CD4-positive, alpha-beta memory T cell (primary cell): ENCODE measurements around the gene RARRES1. TPM values are rescaled to one million over a fixed set of nuclear protein-coding genes. Genes with fewer than 3 reads are reported as not detected.

Source experiments
- CTCF ChIA-PET: fragments of 350-600 bp; sonication (Branson Sonifier 250); formaldehyde crosslinking; loops from one replicate; lab custom pipeline; 2021; ENCODE audit warnings: inconsistent platforms; ENCODE audit not compliant: partially characterized antibody; lab: Charles Lee
- POLR2A ChIA-PET: fragments of 350-600 bp; sonication (Branson Sonifier 250); formaldehyde crosslinking; loops from one replicate; lab custom pipeline; 2021; ENCODE audit not compliant: partially characterized antibody; lab: Charles Lee
- DNase-seq, 5 donors: peaks; one replicate each; pipeline versions ENCODE4 v3.0.0 to v3.0.0-alpha.2; 2020 to 2022; ENCODE audit warnings: mixed read lengths in 1 of 5
- H3K27ac ChIP-seq: one replicate; pipeline ENCODE4 v1.7.0; 2013; ENCODE audit warnings: low read depth, low read length
- H3K27me3 ChIP-seq: 2 replicates; pipeline ENCODE4 v1.7.0; 2013; ENCODE audit warnings: mild to moderate bottlenecking, low read length, moderate library complexity; ENCODE audit not compliant: insufficient read depth
- H3K36me3 ChIP-seq: 2 replicates; pipeline ENCODE4 v1.7.0; 2013; ENCODE audit warnings: mild to moderate bottlenecking, low read length, moderate library complexity; ENCODE audit not compliant: insufficient read depth
- H3K4me1 ChIP-seq: 2 replicates; pipeline ENCODE4 v1.7.0; 2013; ENCODE audit warnings: mild to moderate bottlenecking, low read length, moderate library complexity; ENCODE audit not compliant: insufficient read depth
- H3K4me3 ChIP-seq, 2 donors: one replicate each; pipeline ENCODE4 v1.7.0; 2013; ENCODE audit warnings: low read length in 2 of 2, mild to moderate bottlenecking in 1 of 2
- H3K9me3 ChIP-seq, 2 donors: one replicate each; pipeline ENCODE4 v1.7.0; 2013; ENCODE audit warnings: low read length in 2 of 2, control low read depth in 1 of 2; ENCODE audit not compliant: control insufficient read depth in 1 of 2
- H3K27ac Mint-ChIP-seq, 7 donors: one replicate each; pipeline ENCODE4 v1.8.0; 2020 to 2021; ENCODE audit warnings: mixed read lengths in 7 of 7, mild to moderate bottlenecking in 6 of 7, inconsistent platforms in 3 of 7, moderate library complexity in 3 of 7
- H3K27me3 Mint-ChIP-seq, 2 donors: one replicate each; pipeline ENCODE4 v1.8.0; 2020 to 2021; ENCODE audit warnings: mixed read lengths in 2 of 2
- H3K36me3 Mint-ChIP-seq, 2 donors: one replicate each; pipeline ENCODE4 v1.8.0; 2020 to 2021; ENCODE audit warnings: mixed read lengths in 2 of 2, inconsistent platforms in 1 of 2, mild to moderate bottlenecking in 1 of 2
- H3K4me1 Mint-ChIP-seq, 4 donors: one replicate each; pipeline ENCODE4 v1.8.0; 2020 to 2021; ENCODE audit warnings: mixed read lengths in 4 of 4, mild to moderate bottlenecking in 1 of 4
- H3K4me3 Mint-ChIP-seq, 8 donors: one replicate each; pipeline ENCODE4 v1.8.0; 2020 to 2021; ENCODE audit warnings: mixed read lengths in 8 of 8, mild to moderate bottlenecking in 7 of 8, moderate library complexity in 6 of 8, inconsistent platforms in 3 of 8
- H3K9me3 Mint-ChIP-seq, 8 donors: one replicate each; pipeline ENCODE4 v1.8.0; 2020 to 2021; ENCODE audit warnings: mixed read lengths in 8 of 8, mild to moderate bottlenecking in 5 of 8, inconsistent platforms in 3 of 8, moderate library complexity in 1 of 8
- intact Hi-C: fragments of 100-400 bp; cut with micrococcal nuclease; formaldehyde crosslinking; loops from one replicate; pipeline ENCODE4 v1.15.1; 2023
- polyA plus RNA-seq, 2 donors: library from polyadenylated mRNA; unstranded; fragments of 300-500 nt; fragmentation: Illumina TruSeq; gene quantifications; one replicate each; pipeline ENCODE4 v1.2.3, GENCODE V29; 2021
- total RNA-seq, 2 experiments: library from RNA; stranded (reverse); gene quantifications; one replicate each; pipeline ENCODE4 v1.2.3, GENCODE V29; 2021

Gene RARRES1
- total and polyA plus RNA-seq, 4 experiments from 2014 or later, result not detected

DNA sequence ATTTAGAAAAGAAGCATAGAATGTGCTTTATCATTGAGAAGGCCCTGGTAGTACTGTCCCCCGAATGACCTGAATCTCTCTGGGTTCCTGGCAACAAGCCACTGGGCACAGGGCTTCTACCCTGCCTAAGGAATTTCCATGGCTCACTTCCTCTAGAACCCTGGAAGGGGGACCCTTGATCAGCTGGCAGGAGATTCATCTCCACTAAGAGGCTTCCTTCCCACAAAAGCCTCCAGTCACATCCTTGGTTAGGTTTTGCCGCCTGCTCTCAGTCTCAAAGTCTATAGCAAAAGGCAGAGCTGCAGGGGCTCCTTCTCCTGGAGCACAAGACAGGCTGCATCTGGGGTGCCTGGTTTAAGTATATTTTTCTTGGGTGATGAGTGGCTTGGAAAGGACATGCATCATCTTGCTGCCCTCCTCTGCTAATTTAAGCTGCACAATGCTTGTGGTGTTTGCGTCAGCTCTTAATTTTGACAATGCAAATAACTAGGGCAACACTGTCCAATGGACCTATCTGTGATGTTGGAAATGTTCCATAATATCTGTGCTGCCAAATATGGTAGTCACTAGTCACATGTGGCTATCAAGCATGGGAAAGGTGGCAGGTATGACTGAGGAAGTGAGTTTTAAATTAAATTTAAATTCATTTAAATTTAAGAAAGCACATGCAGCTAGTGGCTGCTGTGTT, 33.4 kb upstream of the RARRES1 start:
- Mint-ChIP-seq H3K4me3 (no peak overlapping the region), H3K36me3 (peaks cover 0 to 8% of the 10 kb centered on the region in 2 donors), H3K9me3 (no peaks in the 10 kb centered on the region), H3K27ac (no peak overlapping the region), H3K4me1 (no peaks in the 10 kb centered on the region), H3K27me3 (no peaks in the 10 kb centered on the region)
- Histone ChIP-seq H3K4me3 (no peak overlapping the region), H3K27me3 (no peaks in the 10 kb centered on the region), H3K4me1 (no peaks in the 10 kb centered on the region), H3K27ac (no peak overlapping the region), H3K9me3 (no peaks in the 10 kb centered on the region), H3K36me3 (no peaks in the 10 kb centered on the region)
- CTCF ChIA-PET, result interaction anchor here (1.2 to 1.3 kb wide), 3 partner anchors 18 to 39 kb away, joined by 3 to 5 read pairs (median 3); no protein-coding TSS in a partner anchor
- POLR2A ChIA-PET, result no interaction called here
- intact Hi-C loops, result no loop called here
- no peak for DNase-seq

DNA sequence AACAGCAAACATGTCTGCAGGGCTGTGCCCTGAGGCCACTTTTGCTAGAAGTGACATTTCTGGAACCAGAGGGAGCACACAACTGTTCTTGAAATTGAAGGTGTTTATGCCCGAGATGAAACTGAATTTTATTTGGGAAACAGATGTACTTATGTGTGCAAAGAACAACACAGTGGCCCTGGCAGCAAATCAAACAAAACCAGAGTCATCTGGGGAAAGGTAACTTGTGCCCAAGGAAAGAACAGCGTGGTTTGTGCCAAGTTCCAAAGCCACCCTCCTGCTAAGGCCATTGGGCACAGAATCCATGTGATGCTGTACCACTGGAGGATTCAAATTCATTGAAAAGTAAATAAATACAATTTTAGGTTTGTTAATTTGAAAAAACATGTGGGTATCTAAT, 31.2 kb upstream of the RARRES1 start:
- H3K9me3 ChIP-seq, result no peaks in the 10 kb centered on the region
- POLR2A ChIA-PET, result no interaction called here
- no peaks in the 10 kb centered on the region for H3K4me1 ChIP-seq
- no peak for DNase-seq
- Mint-ChIP-seq H3K27me3 (no peaks in the 10 kb centered on the region), H3K4me3 (no peak overlapping the region), H3K27ac (no peak overlapping the region), H3K4me1 (no peaks in the 10 kb centered on the region), H3K36me3 (peaks cover 0 to 6% of the 10 kb centered on the region in 2 donors), H3K9me3 (no peaks in the 10 kb centered on the region)
- H3K27me3 ChIP-seq, result no peaks in the 10 kb centered on the region
- intact Hi-C loops, result no loop called here
- no peak overlapping the region for H3K27ac ChIP-seq
- CTCF ChIA-PET, result interaction anchor here (0.6 kb wide), 1 partner anchor 53 kb away, joined by 3 read pairs; no protein-coding TSS in a partner anchor
- H3K36me3 ChIP-seq, result no peaks in the 10 kb centered on the region
- no peak overlapping the region for H3K4me3 ChIP-seq

DNA sequence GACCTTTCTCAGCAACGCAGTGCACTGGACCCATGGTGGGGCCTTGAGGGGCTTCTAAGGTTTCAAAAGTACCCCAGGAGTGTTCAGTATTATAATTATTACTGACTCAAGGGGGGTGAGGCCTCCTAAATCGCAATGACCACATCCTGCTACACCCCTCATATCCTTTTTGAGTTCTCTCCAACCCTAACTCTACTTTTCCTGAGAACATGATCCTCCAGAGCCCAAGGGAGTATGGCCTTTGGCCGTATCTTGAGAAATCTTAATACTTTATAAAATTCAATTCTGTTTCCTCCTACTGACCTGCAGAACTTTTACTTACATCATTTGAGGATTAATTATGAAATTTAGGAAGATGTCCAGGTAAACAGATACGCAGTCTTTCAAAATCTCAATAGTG, 30.4 kb upstream of the RARRES1 start:
- POLR2A ChIA-PET, result no interaction called here
- no peak overlapping the region for H3K4me3 Mint-ChIP-seq
- no peaks in the 10 kb centered on the region for H3K36me3 ChIP-seq
- H3K27ac ChIP-seq, result no peak overlapping the region
- no peaks in the 10 kb centered on the region for H3K4me1 Mint-ChIP-seq
- intact Hi-C loops, result no loop called here
- no peaks in the 10 kb centered on the region for H3K9me3 ChIP-seq
- no peak overlapping the region for H3K4me3 ChIP-seq
- H3K27me3 Mint-ChIP-seq, result no peaks in the 10 kb centered on the region
- DNase-seq, result no peak
- peaks cover 0 to 6% of the 10 kb centered on the region in 2 donors for H3K36me3 Mint-ChIP-seq
- no peaks in the 10 kb centered on the region for H3K27me3 ChIP-seq
- H3K4me1 ChIP-seq, result no peaks in the 10 kb centered on the region
- CTCF ChIA-PET, result interaction anchor here (0.6 to 1.6 kb wide), 2 partner anchors 29 to 52 kb away, joined by 3 to 4 read pairs; no protein-coding TSS in a partner anchor
- no peak overlapping the region for H3K27ac Mint-ChIP-seq
- H3K9me3 Mint-ChIP-seq, result no peaks in the 10 kb centered on the region

DNA sequence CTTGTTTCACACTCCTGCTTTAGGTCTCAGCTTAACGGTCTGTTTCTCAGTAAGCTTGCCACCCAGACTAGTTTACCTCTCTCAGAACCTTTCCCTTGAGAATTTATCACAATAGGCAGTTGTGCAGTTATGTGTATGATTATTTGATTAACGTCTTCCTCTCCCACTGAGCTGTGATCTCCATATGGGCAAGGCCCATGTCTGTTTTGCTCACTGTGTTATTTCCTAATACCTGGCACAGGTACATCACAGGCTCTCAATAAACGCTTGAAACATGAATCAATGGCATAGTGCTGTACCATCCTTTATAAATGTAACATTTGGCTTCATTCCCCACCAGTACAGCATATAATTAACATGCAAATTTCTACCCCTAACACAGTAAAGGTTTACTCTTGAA, 29.1 kb upstream of the RARRES1 start:
- H3K4me3 Mint-ChIP-seq, result no peak overlapping the region
- H3K4me3 ChIP-seq, result no peak overlapping the region
- POLR2A ChIA-PET, result no interaction called here
- intact Hi-C loops, result no loop called here
- CTCF ChIA-PET, result interaction anchor here (1.5 to 1.6 kb wide), 2 partner anchors 30 to 34 kb away, joined by 4 to 5 read pairs; no protein-coding TSS in a partner anchor
- peaks cover 0 to under 1% of the 10 kb centered on the region in 2 donors for H3K36me3 Mint-ChIP-seq
- no peaks in the 10 kb centered on the region for H3K36me3 ChIP-seq
- no peak overlapping the region for H3K27ac Mint-ChIP-seq
- H3K27me3 ChIP-seq, result no peaks in the 10 kb centered on the region
- no peak overlapping the region for H3K27ac ChIP-seq
- no peaks in the 10 kb centered on the region for H3K4me1 Mint-ChIP-seq
- H3K4me1 ChIP-seq, result no peaks in the 10 kb centered on the region
- H3K27me3 Mint-ChIP-seq, result no peaks in the 10 kb centered on the region
- H3K9me3 Mint-ChIP-seq, result no peaks in the 10 kb centered on the region
- H3K9me3 ChIP-seq, result no peaks in the 10 kb centered on the region
- DNase-seq, result no peak

DNA sequence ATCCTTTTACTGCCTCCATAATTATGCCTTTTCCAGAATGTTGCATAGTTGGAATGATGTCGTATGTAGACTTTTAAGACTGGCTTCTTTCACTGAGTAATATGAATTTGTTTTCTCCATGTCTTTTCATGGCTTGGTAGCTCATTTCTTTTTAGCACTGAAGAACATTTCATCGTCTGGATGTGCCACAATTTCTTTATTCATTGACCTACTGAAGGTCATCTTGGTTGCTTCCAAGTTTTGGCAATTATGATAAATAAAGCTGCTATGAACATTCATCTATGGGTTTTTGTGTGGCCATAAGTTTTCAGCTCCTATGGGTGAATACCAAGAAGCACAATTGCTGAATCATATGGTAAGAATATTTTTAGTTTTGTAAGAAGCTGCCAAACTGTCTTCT, 23.2 kb upstream of the RARRES1 start:
- Mint-ChIP-seq H3K9me3 (no peaks in the 10 kb centered on the region), H3K36me3 (no peaks in the 10 kb centered on the region), H3K4me3 (no peak overlapping the region), H3K27ac (peak overlapping the region in 2 of 7 donors; percentile 41 to 88), H3K4me1 (no peaks in the 10 kb centered on the region), H3K27me3 (no peaks in the 10 kb centered on the region)
- intact Hi-C loops, result no loop called here
- no peak overlapping the region for H3K4me3 ChIP-seq
- ChIA-PET POLR2A (no interaction called here), CTCF (interaction anchor here (2.4 kb wide), 1 partner anchor 27 kb away, joined by 13 read pairs; no protein-coding TSS in a partner anchor)
- H3K9me3 ChIP-seq, result no peaks in the 10 kb centered on the region
- H3K27ac ChIP-seq, result no peak overlapping the region
- no peaks in the 10 kb centered on the region for H3K36me3 ChIP-seq
- H3K27me3 ChIP-seq, result no peaks in the 10 kb centered on the region
- no peak for DNase-seq
- H3K4me1 ChIP-seq, result no peaks in the 10 kb centered on the region

DNA sequence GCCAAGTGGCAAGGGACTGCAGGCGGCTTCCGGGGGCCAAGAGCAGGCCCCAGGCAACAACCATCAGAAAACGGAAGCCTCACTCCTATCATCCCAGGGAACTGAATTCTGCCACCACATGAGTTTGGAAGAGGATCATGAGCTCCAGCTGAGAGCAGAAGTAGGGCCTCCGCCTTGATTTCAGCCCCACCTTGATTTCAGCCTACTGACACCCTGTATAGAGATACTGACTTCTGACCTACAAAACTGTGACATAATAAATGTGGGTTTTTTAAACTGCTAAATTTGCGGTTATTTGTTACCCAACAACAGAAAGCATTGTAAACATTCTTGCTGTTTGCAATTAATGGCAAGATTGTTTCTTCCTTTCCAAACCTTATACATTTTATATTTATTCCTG, 21.6 kb upstream of the RARRES1 start:
- DNase-seq, result no peak
- CTCF ChIA-PET, result no interaction called here

DNA sequence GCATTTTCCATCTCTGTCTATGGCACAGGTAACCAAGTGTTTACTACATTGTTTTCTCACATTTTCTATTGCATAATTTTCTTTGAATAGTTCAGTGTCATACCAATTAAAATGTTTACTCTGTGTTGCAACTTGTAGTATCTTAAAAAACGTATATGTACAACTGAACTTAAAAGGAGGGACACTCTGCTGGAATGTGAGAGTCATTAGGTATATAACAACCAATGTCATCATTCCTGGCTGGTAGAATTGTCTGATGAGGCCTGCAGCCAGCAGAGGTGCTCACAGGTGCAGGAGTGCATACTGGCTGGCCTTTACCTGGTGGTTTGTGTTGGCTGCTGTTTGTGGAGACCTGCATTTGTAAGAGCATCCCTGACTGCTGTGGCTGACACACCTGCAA, 19.1 kb upstream of the RARRES1 start:
- Histone ChIP-seq H3K36me3 (no peaks in the 10 kb centered on the region), H3K4me1 (no peaks in the 10 kb centered on the region), H3K4me3 (no peak overlapping the region), H3K27ac (no peak overlapping the region), H3K27me3 (no peaks in the 10 kb centered on the region), H3K9me3 (no peaks in the 10 kb centered on the region)
- H3K4me1 Mint-ChIP-seq, result no peaks in the 10 kb centered on the region
- H3K9me3 Mint-ChIP-seq, result no peaks in the 10 kb centered on the region
- POLR2A ChIA-PET, result no interaction called here
- no peak overlapping the region for H3K4me3 Mint-ChIP-seq
- CTCF ChIA-PET, result no interaction called here
- peaks cover 0 to 27% of the 10 kb centered on the region in 2 donors for H3K36me3 Mint-ChIP-seq
- no peak overlapping the region for H3K27ac Mint-ChIP-seq
- DNase-seq, result no peak
- intact Hi-C loops, result no loop called here
- H3K27me3 Mint-ChIP-seq, result no peaks in the 10 kb centered on the region

More for the DNA sequence above, 21.6 kb upstream of the RARRES1 start:
- Mint-ChIP-seq H3K27ac (no peak overlapping the region), H3K9me3 (no peaks in the 10 kb centered on the region), H3K36me3 (peaks cover 0 to 11% of the 10 kb centered on the region in 2 donors), H3K27me3 (no peaks in the 10 kb centered on the region), H3K4me3 (no peak overlapping the region), H3K4me1 (no peaks in the 10 kb centered on the region)
- intact Hi-C loops, result no loop called here
- no peak overlapping the region for H3K4me3 ChIP-seq
- H3K36me3 ChIP-seq, result no peaks in the 10 kb centered on the region
- no peaks in the 10 kb centered on the region for H3K27me3 ChIP-seq
- POLR2A ChIA-PET, result no interaction called here
- H3K27ac ChIP-seq, result no peak overlapping the region
- no peaks in the 10 kb centered on the region for H3K9me3 ChIP-seq
- no peaks in the 10 kb centered on the region for H3K4me1 ChIP-seq
